Muscle of arm (tissue), 12 donors: ENCODE data around the gene KCNG2. TPM values are rescaled to one million over a fixed set of nuclear protein-coding genes. Genes with fewer than 3 reads are reported as not detected.

Experiments used
- DNase-seq: peaks from one replicate; pipeline ENCODE4 v3.0.0-alpha.2; 2013
- polyA plus RNA-seq, 12 donors: library from polyadenylated mRNA; unstranded; fragments of 120-200 nt; gene quantifications; one replicate each; pipeline ENCODE4 v1.2.1, GENCODE V29; 2013; ENCODE audit not compliant: insufficient read length in 12 of 12

Gene KCNG2
- polyA plus RNA-seq, 12 donors = 0.18 to 0.93 (median 0.35) TPM; not detected in 2

DNA sequence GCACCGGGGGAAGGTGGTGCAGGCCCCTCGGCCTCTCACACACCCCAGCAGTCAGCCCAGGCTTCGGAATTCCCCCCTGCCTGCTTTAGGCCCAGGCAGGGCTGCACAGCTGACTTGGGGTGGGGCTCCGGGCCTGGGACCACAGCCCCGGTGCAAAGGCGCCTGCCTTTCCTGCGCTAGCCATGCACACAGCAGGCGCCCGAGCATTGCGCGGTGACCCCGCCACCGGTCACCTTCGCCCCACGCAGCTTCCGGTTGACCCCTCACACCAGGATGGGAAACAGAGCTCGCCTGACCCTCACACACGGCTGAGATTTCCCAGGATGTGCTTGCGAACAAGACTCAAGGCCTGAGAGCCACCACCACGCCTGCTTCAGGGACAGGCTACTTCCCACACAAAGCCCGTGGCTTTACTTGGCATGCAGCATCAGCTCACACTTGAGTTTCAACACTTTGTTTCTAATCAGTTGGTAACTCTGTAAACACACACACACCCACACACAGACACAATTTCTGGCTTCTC, 107.7 kb downstream of the KCNG2 start:
- DNase-seq = no peak

DNA sequence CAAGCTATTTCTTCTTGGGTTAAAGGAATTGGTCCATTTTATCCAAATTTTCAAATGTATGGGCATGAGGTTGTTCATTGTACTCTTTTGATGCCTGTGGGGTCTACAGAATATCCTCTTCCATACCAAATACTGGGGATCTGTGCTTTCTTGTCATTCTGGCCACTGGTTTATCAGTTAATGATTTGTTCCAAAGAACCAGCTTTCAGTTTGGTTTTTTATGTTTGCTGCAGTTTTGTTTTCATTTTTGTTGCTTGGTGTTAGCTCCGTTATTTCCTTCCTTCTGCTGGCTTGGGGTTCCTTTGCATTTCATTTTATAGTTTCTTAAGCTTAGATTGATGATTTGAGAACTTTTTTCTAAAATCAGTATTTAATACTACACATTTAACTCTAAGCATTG, 108.3 kb downstream of the KCNG2 start:
- no peak for DNase-seq

DNA sequence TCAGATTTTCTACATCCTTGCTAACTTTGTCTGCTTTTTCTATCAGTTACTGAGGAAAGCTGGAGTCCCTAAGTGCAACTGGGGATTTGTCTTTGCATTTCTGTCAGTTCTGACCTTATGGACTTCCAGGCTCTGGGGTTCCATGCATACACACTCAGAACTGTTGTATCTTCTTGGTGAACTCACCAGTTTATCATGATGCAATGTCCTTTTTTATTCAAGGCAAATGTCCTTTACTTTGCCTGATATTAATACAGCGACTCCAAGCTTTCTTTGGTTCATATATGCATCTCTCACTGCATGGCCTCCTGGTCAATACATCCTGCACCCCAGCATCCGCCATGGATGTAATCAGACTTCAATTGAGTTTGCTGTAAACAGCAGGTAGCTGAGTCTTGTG, 109.0 kb downstream of the KCNG2 start:
- DNase-seq = no peak

DNA sequence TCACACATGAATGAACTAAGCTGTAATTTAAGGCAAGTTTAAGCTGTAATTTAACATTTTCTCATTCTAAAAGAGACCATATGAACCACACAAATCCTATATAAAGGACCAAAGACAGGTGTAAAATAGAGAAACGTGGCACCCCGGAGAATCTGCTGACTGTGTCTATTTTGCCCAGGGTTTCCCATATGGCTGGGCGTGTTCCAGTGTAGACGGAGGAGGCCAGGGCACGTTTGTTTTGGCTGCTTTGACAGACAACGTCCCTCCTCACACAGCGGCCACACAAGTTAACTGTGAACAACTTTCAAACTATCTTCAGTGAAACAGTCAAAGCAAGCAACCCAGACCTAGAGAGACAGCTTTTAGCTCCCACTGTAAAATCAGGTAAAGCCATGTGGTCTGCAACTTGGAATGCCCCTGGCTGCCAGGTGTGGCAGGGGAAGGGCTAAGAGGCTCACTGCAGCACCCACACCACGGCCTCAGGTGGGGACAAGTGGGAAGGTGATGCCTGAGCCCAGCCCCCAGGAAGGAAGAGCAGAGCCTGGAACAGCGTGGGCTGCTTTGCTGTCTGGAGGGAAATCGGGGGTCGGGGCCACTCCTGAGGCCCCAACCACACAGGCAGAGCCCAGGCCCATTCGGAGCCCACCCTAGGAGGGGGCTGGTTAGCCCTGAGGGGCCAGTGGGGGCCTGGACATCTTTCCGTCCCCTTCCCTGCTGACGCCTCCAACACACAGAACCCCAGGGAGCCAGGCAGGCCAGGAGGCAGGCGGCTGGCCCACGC, 113.0 kb downstream of the KCNG2 start:
- no peak for DNase-seq

DNA sequence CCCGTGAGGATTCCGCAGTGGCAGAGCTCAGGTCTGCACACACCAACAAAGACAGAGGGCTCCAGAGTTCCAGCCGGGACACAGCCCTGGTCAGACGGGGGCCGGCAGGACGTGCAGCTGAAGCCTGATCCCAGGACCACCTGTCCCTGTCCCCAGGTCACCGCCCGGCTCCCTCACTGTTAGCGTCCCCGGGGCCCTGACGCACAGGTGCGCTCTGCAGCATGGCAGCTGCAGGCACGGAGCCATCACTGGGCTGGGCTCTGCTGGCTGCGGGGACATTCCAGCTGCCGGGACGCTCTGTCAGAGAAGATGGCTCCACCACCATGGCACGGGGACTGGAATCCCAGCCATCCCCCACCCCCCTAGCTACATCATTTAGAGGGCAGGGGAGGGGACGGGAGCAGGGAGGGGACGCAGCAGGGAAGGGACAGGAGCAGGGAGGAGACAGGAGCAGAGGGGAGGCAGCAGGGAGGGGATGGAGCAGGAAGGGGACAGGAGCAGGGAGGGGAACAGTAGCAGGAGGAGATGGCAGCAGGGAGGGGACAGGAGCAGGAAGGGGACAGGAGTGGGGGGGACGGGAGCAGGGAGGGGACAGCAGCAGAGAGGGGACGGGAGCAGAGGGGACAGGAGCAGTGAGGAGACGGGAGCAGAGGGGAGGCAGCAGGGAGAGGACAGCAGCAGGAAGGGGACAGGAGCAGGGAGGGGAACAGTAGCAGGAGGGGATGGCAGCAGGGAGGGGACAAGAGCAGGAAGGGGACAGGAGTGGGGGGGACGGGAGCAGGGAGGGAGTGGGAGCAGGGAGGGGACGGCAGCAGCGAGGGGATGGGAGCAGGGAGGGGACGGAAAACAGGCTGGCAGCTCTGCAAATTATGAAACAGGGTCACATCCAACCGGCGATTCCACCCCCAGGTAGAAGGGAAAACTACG, 113.9 kb downstream of the KCNG2 start:
- DNase-seq = no peak

DNA sequence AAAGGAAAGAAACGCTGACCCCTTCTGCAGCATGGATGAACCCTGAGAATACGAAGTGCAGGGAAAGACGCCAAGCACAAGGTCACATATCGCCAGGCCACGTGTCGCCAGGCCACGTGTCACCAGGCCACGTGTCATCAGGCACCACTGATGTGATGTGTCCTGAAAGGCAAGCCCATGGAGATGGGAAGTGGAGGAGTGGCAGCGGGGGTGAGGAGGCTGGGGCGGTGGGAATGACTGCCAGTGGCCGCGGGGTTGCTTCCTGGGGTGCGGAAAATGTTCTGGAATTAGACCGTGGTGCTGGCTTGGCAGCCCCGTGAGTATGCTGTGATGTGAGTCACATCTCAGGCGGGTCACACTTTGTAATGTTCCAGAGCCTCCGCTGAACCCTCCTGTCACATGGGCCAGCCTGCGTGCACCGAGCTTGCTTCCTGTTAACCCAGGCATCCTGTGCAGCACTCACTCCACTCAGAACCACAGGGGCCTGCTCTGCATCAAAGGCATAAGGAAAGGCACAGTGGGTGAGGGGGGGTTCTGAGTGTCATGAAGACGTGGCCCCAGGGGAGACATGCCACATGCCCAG, 114.8 kb downstream of the KCNG2 start:
- DNase-seq = no peak

DNA sequence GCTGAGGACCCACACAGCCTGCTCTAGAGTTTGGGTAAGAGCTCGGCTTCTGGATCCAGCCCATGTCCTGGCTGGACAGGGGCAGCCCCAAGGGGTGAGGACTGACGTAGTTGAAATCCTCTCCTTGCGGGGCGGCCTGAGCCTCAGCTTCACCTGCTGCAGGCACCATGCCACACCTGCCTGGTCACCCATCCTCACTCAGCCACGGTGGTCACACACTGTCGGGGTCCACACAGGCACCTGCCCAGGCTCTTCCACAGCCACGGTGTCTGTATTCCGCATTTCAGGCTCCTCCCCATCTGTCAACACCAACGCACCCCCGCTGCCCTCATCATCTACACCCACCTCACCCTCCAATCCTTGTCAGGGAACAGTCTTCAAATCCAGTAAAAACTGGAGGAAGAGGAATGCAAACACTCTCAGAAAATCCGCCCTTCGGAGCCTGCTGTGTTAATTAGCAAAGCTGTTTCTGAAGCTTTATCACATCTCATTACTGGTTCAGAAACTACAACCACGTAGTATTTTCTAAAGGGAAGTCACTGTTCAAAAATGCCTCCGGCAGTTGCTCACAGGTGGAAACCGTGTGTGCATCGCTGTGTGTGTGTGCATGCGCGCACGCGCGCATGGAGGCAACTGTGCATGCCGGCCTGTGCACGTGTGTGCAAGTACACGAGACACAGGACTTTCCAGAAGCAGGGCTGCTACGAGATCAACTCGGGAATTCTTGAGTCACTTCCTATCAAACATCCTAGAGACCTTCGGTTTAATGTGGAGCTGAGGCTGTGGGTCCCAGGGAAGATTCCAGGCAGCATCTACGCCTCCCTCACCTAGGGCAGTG, 115.5 kb downstream of the KCNG2 start:
- no peak for DNase-seq

DNA sequence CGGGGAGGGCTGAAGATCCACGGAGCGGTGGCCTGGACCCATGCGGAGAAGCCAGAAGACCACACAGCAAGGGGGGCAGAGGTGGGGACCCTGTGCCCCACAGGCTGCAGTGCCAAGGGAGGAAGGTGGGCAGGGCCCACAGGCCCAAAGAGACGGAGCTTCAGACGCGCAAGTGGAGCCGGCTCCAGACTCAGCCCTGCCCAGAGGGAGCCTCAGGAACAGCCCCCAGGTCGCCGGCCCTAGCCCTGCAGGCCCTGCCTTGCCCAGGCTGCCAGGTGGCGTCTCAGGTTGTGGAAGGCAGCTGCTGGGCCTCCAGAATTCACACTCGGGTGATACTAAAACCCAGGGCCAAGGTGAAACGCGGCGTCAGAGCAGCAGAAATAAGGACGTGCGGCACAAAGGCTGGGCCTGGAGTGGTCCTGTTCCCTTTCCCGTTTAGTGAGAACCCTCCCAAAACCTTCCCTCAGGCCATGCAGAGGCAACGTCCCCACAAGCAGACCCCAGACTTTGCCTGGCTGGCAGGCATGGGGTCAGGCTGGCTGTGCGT, 116.9 kb downstream of the KCNG2 start:
- no peak for DNase-seq

DNA sequence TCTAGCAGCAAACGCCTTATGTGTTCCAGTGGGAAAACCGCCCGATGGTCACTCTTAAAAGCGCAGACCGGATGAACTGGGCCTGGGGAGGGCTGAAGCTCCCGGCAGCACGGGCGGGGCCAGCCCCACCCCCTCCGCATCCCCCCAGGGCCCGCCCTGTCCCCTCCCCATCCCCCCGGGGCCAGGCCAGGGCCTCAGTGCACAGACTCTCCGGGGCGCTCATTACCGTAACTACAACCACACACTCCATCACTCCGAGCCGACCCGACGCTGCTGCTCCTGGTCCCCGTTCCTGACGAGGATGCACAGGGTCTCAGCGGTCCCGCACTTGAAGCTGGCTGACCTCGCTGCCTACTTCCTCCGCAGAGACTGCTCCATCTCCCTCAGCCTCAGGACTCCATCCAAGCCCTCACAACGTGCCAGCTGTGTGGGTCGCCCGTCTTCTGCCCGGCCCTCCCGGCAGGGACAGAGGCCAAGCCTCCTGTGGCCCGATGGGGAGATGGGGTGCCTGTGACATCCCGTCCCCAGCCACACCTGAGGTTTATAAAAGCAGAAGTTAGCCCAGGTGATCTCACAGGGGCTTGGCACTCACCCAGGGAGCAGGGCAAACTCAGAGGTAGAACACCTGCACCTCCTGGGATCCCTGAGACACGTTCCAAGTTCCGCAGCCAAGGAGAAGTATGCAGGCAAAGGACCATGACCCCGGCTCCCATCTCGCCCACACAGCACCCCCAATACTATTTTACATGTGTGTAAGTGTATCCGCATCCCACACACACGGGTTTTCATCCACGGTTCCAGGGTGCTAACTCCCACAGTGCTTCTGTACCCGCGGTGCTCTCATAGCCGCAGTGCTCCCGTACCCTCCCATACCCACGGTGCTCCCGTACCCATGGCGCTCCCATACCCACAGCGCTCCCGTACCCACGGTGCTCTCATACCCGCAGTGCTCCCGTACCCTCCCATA, 117.7 kb downstream of the KCNG2 start:
- no peak for DNase-seq

DNA sequence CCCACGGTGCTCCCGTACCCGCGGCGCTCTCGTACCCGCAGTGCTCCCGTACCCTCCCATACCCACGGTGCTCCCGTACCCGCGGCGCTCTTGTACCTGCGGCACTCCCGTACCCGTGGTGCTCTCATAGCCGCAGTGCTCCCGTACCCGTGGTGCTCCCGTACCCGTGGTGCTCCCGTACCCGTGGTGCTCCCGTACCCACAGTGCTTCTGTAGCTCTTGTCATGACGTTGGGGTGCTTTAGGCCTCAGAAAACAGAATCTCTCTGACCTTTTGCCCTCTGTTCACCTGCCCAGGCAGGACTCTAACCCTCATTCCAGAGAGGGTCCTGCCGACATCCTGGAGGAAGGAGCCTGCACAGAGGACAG, 118.4 kb downstream of the KCNG2 start:
- no peak for DNase-seq

DNA sequence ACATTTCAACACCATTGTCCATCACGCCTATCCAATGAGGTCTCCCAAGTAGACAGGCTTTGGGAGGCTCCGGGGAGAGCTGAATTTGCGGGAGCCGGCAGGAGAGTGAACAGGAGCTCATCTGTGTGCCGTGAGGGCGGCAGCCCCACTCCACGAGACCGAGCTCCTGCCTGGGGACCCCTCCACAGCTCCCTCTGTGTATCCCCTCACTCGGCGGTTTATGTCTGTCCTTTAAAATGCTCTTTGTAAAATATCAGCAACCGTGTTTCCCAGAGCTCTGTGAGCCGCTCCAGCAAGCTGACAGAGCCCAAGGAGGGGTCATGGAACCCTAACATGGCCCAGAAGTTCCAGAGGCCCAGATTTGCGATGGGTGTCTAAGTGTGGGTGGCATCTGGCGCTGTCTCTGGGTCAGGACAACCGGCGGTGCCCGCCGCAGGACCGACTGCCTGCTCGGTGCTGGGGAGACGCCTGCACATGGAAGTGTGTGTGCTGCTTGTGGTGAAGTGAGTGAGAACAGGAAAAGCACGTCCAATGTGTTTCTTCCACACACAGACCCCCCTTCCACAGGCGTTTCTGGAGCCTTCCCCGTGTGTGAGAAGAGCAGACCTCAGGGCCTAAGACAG, 118.9 kb downstream of the KCNG2 start:
- DNase-seq = no peak

DNA sequence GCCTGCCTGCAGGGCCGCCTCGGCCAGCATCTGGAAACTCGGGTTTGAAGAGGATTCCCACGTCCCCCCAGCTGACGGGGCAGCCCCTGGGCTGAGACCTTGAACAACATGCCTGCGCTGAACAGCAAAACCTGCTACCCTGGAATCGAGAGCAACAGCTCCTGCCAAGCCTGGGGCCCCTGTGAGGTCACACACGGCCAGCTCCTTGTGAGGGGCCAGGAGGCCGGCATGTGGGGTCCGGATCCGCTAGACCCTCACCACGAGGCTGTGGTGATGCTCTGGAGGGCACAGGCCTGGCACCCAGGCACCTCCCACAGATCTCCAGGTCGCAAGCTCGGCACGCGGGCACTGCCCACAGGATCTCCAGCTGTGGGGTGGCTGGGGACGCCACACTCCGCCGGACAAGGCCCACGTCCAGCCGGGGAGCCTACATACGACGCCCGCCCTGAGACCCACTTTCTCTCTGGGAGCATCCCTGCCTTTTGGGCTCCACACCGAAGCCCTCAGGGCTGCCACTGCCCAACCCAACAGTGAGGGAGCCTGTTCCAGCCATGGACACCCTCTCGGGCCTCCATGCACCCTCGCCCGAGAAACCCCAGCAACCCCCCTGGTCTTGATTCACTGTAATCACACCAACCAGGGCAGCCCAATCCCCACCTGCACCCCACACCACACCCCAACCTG, 119.6 kb downstream of the KCNG2 start:
- no peak for DNase-seq

DNA sequence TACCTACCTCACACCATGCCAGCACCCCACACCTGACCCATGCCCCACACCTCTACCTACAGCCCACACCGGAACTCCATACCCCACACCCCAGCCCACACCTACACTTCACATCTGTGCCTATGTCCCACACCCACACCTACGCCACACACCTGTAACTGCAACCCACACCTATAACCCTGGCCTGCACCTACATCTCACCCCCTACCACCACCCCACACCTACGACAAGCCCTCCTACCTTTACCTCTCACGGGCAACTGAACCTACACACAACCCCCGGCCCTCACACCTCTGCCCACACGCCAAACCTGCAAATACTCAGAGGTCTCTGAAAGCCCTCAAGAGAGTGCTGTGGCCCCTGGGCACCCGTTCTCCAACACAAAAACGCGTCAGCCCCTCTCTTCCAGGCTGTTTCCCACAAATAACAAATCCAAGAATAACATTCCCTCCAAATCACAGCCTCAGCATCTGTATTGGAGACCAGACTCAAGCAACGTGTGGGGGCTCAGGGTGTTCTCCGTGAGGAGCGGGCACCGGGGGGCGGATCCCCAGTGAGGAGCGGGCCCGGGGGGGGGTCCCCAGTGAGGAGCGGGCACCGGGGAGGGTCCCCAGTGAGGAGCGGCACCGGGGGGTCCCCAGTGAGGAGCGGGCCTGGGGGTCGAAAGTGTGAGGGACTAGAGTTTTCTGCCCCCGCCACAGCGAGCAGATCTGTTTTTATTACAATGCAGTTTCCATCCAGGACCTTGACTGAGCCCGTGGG, 120.3 kb downstream of the KCNG2 start:
- no peak for DNase-seq

DNA sequence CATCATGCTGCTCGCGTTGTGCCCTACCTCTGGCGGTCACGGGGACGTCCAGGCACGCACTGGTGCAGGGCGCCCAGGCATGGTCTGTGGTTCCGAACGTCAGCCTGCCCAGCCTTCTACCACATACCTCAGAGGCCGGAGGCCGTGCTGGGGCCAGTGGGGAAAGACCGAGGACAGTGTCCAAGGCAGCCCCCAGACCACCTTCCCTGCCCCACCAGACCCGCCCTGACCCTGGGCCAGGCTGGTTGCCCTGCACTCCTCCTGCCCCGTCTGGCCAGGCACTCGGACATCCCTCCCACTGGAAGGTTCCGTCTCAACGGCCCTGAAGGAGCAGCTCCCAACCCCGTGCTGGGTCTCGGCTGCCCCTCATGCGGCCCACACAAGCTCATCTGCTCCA, 120.9 kb downstream of the KCNG2 start:
- DNase-seq = no peak

DNA sequence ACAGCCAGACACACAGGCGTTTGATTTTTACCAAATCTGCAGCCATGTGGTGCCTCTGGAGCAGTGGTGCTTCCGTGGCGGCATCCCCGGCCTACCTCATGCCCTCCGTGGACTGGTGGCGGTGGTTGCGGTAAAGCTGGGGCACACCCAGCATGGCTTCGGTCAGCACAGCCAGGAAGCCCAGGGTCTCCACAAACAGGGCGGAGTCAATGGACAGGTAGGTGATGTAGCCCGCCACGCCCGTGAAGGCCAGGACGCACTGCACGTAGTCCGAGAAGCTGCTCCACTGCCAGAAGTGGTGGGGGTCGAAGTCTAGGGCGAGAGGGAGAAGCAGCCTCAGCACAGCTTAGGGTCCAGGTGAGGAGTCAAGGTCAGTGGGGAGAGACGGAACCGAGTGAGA, 121.4 kb downstream of the KCNG2 start:
- DNase-seq = no peak

DNA sequence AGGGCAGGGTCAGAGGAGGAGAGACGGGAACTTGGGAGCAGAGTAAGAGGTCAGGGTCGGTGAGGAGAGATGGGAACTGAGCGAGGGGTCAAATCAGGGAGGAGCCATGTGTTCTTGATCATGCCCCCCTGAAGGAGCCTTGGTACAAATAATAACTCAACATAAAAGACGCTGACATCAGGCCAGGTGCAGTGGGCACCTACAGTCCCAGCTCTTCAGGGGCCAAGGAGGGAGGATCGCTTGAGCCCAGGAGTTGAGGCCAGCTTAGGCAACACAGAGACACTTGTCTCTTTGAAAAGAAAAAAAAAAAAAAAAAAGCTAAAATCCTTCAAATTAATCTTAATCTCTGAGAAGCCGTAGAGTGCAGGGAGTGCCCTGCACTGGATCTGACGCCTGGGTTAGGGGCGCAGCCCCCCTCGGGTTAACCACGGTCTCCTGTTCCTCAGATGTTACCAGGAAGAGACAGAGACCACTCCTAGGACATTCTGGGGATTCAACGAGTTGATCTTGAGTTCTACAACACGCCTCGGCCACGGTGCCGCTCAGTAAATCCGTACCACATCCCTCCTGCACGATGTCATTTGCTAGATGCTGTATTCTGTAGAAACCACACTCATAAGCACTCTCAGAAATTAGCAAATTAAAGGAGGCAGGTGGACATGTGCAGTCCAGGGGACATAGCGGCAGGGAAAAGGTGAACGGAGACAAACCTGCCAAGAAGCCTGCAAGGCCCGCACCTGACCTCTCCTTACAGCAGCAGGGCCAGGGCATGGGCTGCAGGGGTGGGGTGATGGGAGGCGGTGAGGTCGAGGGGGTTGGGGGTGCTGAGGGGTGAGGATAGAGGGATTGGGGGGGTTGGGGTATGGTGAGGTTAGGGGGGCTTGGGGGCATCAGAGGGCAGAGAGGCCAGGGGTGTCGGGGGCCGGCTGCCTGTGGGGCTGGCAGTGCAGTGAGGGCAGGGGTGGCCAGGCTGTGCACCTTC, 124.5 kb downstream of the KCNG2 start:
- DNase-seq = no peak

DNA sequence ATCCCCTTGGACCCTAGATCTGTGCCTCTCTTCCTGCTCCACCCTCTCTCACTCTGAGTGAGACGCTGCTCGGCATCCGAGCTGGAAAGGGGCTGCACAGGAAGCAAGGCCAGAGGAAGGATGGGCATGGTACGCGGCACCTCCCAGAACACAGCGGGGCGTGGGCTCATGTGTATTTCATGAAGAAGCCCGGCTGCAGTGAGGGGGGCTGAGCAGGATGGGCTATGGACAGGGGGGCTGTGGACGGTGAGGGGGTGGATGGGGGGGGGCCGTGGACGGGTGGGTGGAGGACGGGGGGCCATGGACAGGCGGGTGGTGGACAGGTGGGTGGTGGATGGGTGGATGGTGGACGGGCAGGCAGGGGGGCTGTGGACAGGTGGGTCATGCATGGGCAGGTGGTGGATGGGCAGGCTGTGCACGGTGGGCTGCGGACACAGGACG, 125.3 kb downstream of the KCNG2 start:
- no peak for DNase-seq
